Peyer's patch (tissue), 4 donors: Measurements from ENCODE around the gene AGBL4. TPM values are rescaled to one million over a fixed set of nuclear protein-coding genes. Genes with fewer than 3 reads are reported as not detected.

Source experiments
- DNase-seq, 3 donors: peaks; one replicate each; pipeline ENCODE4 v3.0.0-alpha.2; 2017 to 2019
- H3K27ac ChIP-seq, 4 donors: fragments of 200-600 bp; sonication (generic); one replicate each; pipeline ENCODE4 v1.5.1; 2016 to 2019
- H3K27me3 ChIP-seq, 2 donors: fragments of 200-600 bp; sonication (generic); one replicate each; pipeline ENCODE4 v1.5.1; 2019
- H3K36me3 ChIP-seq, 3 donors: fragments of 200-600 bp; sonication (generic); one replicate each; pipeline ENCODE4 v1.5.1; 2016 to 2019
- H3K4me1 ChIP-seq, 4 donors: fragments of 200-600 bp; sonication (generic); one replicate each; pipeline ENCODE4 v1.5.1; 2016 to 2019
- H3K4me3 ChIP-seq, 4 donors: fragments of 200-600 bp; sonication (generic); 1 replicate in 3 of 4; 2 replicates in 1 of 4; pipeline ENCODE4 v1.5.1; 2016 to 2019; ENCODE audit warnings: mild to moderate bottlenecking in 1 of 4
- H3K9me3 ChIP-seq, 4 donors: fragments of 200-600 bp; sonication (generic); one replicate each; pipeline ENCODE4 v1.5.1; 2016 to 2019; ENCODE audit warnings: mild to moderate bottlenecking in 1 of 4
- CTCF ChIP-seq, 6 experiments: fragments of 450-650 bp in 4 of 6; fragments of 200-600 bp in 2 of 6; sonication (generic) in 1 of 6; IDR thresholded peaks; one replicate each; pipeline ENCODE4 v1.5.1; 2017 to 2019; ENCODE audit warnings: antibody characterized with exemption in 6 of 6, mild to moderate bottlenecking in 3 of 6, moderate library complexity in 1 of 6
- POLR2A ChIP-seq, 2 donors: fragments of 450-650 bp; IDR thresholded peaks; one replicate each; pipeline ENCODE4 v1.5.1; 2017; ENCODE audit warnings: antibody characterized with exemption in 2 of 2, mild to moderate bottlenecking in 2 of 2, moderate library complexity in 2 of 2
- total RNA-seq, 4 donors: library from RNA; depleted of rRNA; stranded (reverse); fragments of >200 nt; gene quantifications; one replicate each; pipeline ENCODE4 v1.1.0, GENCODE V29; 2016

The AGBL4 gene
- total RNA-seq, 4 donors from 2014 or later, result 2.5 TPM; not detected in 3

DNA sequence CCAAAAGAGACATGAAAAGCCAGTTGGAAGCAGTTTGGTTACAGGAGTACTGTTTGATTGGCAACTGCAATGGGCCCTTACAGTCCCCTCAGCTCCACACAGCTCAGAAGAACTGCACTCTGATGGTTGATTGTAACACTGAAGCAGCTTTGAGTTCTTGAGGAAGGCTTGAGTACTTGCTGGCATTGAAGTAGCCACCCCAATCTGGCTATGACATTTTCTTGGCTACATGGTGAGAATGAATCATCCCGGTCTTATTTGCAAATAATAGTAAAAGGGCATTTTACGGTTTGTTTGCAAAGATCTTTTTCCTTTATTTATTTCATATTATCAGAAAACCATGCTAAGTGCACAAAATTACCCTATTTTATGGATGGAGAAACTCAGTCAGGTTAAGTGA lies 1087.3 kb downstream of the AGBL4 start:
- no peak overlapping the region for H3K27ac ChIP-seq
- H3K4me1 ChIP-seq, result no peaks in the 10 kb centered on the region
- no peaks in the 10 kb centered on the region for H3K9me3 ChIP-seq
- no peak overlapping the region for H3K4me3 ChIP-seq
- no peaks in the 10 kb centered on the region for H3K36me3 ChIP-seq
- no peak for DNase-seq
- no peaks in the 10 kb centered on the region for H3K27me3 ChIP-seq
- TF ChIP-seq CTCF (IDR thresholded peaks at IDR 0.05) (no peak), POLR2A (IDR thresholded peaks at IDR 0.05) (no peak)

- TF ChIP-seq CTCF (IDR thresholded peaks at IDR 0.05), result no peak
- no peak for TF ChIP-seq POLR2A (IDR thresholded peaks at IDR 0.05)
- Histone ChIP-seq H3K27ac (no peak overlapping the region), H3K4me1 (no peaks in the 10 kb centered on the region), H3K9me3 (no peaks in the 10 kb centered on the region), H3K36me3 (no peaks in the 10 kb centered on the region), H3K4me3 (no peak overlapping the region), H3K27me3 (no peaks in the 10 kb centered on the region)
- DNase-seq, result no peak
Measured at GRCh38 chr1:48932366-48932765, 1091.4 kb downstream of the AGBL4 start.

GRCh38 chr1:48931506-48932192 lies 1092.1 kb downstream of the AGBL4 start:
- H3K27me3 ChIP-seq, result no peaks in the 10 kb centered on the region
- H3K27ac ChIP-seq, result no peak overlapping the region
- H3K4me3 ChIP-seq, result no peak overlapping the region
- no peaks in the 10 kb centered on the region for H3K36me3 ChIP-seq
- H3K4me1 ChIP-seq, result no peaks in the 10 kb centered on the region
- no peak for DNase-seq
- H3K9me3 ChIP-seq, result no peaks in the 10 kb centered on the region
- TF ChIP-seq POLR2A (IDR thresholded peaks at IDR 0.05) (no peak), CTCF (IDR thresholded peaks at IDR 0.05) (no peak)

GRCh38 chr1:48930011-48930410 lies 1093.7 kb downstream of the AGBL4 start:
- no peak for DNase-seq
- H3K9me3 ChIP-seq, result no peaks in the 10 kb centered on the region
- TF ChIP-seq POLR2A (IDR thresholded peaks at IDR 0.05), result no peak
- TF ChIP-seq CTCF (IDR thresholded peaks at IDR 0.05), result no peak
- no peaks in the 10 kb centered on the region for H3K36me3 ChIP-seq
- H3K4me1 ChIP-seq, result no peaks in the 10 kb centered on the region
- no peak overlapping the region for H3K4me3 ChIP-seq
- H3K27me3 ChIP-seq, result no peaks in the 10 kb centered on the region
- H3K27ac ChIP-seq, result no peak overlapping the region

- DNase-seq, result no peak
- H3K4me3 ChIP-seq, result no peak overlapping the region
- no peaks in the 10 kb centered on the region for H3K36me3 ChIP-seq
- H3K4me1 ChIP-seq, result no peaks in the 10 kb centered on the region
- H3K27ac ChIP-seq, result no peak overlapping the region
- H3K27me3 ChIP-seq, result no peaks in the 10 kb centered on the region
- TF ChIP-seq CTCF (IDR thresholded peaks at IDR 0.05) (no peak), POLR2A (IDR thresholded peaks at IDR 0.05) (no peak)
- no peaks in the 10 kb centered on the region for H3K9me3 ChIP-seq
Measured at GRCh38 chr1:48924099-48924498, 1099.7 kb downstream of the AGBL4 start.

DNA sequence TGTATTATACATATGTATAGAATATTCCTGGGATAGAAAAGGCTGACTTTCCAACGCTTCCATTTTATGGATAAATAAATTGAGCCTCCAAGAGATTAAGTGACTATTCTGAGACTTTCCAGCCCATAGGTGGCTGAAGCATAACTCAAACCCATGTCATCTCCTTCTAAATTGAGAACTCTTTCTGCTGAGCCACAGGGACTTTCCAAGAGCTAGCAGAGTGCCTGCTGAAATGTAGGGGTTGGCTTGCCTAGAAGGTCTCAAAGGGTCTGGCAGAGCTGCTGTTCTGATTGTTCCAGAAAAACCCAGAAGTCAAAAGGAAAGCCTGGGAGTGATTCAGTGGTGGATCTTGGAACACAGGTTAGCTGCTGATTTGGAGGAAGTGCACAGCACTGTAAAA lies 1100.6 kb downstream of the AGBL4 start:
- H3K4me1 ChIP-seq, result no peaks in the 10 kb centered on the region
- no peaks in the 10 kb centered on the region for H3K27me3 ChIP-seq
- H3K9me3 ChIP-seq, result no peaks in the 10 kb centered on the region
- no peak for DNase-seq
- no peak overlapping the region for H3K27ac ChIP-seq
- TF ChIP-seq CTCF (IDR thresholded peaks at IDR 0.05) (no peak), POLR2A (IDR thresholded peaks at IDR 0.05) (no peak)
- no peak overlapping the region for H3K4me3 ChIP-seq
- no peaks in the 10 kb centered on the region for H3K36me3 ChIP-seq
